Measurements from ENCODE around the gene ZBTB20.

- TF ChIP-seq CTCF (conservative IDR thresholded peaks at IDR 0.05), result no peak
- no peak for TF ChIP-seq EZH2 (IDR thresholded peaks at IDR 0.05; ENCODE audit: low read depth)
Measured at GRCh38 chr3:114985776-114986175, 161.3 kb downstream of the ZBTB20 start.

Data from PC-9 (cell line).